ENCODE measurements around the gene PHYKPL. TPM values are rescaled to one million over a fixed set of nuclear protein-coding genes. Genes with fewer than 3 reads are reported as not detected.

Gene PHYKPL
- total RNA-seq, 1 experiment from 2014 or later = 78.2 TPM

DNA sequence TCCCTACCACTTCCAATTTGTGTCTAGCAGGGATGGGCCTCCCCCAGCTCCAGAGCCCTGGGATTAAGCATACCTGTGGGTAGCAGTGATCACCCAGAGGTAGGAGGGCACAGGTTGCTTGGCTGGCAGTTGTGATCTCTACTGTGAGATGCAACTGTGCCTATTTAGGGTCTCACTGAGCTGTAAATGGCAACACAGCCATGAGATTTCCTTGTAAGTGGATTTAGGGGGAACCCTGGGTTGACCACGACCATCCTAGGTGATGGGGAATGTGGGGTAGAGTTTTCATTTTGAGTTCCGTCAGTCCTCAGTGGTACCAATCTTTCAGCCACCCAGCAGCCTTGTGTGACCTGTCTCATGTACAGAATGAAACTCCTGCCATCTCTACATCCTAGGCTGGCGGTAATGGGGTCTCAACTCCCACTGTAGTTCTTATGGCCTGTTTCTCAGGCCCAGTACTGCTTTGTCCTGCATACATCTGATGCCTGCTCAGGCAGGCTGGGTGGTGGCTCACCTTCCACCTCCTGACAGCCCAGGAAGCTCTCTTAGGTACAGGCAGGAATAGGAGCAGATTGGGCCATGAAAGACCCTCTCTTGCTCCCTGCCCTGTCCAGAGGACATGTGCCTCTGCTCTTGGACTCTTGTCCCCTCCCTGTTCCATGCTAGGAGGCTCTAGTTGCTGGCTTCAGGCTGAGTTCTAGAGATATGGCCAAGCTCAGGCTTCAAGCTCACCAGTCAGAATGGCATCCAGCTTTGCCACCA is 20.2 kb downstream of the PHYKPL start:
- Histone ChIP-seq H3K36me3 (ENCODE audit: control insufficient read depth, insufficient read depth, low read length) (peaks cover 14% of the 10 kb centered on the region), H3K4me3 (ENCODE audit: low read depth, low read length) (no peak overlapping the region), H3K9me3 (no peaks in the 10 kb centered on the region), H3K4me1 (no peaks in the 10 kb centered on the region), H3K27me3 (replicated peaks; ENCODE audit: control insufficient read depth, insufficient read depth, low read length) (no peaks in the 10 kb centered on the region)
- no TSS peak for BruUV-seq (replicated peaks)
- Mint-ChIP-seq H3K36me3 (ENCODE audit: insufficient read depth, unreplicated experiment) (peaks cover 98% of the 10 kb centered on the region), H3K27me3 (ENCODE audit: insufficient read depth, unreplicated experiment) (no peaks in the 10 kb centered on the region), H3K4me1 (ENCODE audit: low read depth, unreplicated experiment) (peaks cover 7% of the 10 kb centered on the region), H3K27ac (ENCODE audit: unreplicated experiment) (peak overlapping the region; percentile 18), H3K9me3 (ENCODE audit: unreplicated experiment) (no peaks in the 10 kb centered on the region), H3K4me3 (ENCODE audit: unreplicated experiment) (no peak overlapping the region)
- TF ChIP-seq, protein P1, sequence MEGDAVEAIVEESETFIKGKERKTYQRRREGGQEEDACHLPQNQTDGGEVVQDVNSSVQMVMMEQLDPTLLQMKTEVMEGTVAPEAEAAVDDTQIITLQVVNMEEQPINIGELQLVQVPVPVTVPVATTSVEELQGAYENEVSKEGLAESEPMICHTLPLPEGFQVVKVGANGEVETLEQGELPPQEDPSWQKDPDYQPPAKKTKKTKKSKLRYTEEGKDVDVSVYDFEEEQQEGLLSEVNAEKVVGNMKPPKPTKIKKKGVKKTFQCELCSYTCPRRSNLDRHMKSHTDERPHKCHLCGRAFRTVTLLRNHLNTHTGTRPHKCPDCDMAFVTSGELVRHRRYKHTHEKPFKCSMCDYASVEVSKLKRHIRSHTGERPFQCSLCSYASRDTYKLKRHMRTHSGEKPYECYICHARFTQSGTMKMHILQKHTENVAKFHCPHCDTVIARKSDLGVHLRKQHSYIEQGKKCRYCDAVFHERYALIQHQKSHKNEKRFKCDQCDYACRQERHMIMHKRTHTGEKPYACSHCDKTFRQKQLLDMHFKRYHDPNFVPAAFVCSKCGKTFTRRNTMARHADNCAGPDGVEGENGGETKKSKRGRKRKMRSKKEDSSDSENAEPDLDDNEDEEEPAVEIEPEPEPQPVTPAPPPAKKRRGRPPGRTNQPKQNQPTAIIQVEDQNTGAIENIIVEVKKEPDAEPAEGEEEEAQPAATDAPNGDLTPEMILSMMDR (IDR thresholded peaks at IDR 0.05; ENCODE audit: insufficient read depth in 1 of 2, low read depth in 1 of 2, low read length in 1 of 2, severe bottlenecking in 1 of 2, unreplicated experiment in 1 of 2) = no peak
- no peak for DNase-seq
- intact Hi-C loops (cut with micrococcal nuclease; ENCODE audit: unreplicated experiment) = no loop called here
- POLR2A ChIA-PET = interaction anchor here (1.0 kb wide), 1 partner anchor 8 kb away, joined by 3 read pairs; the partner anchor contains the start of gene HNRNPAB
- CTCF ChIA-PET = no interaction called here

DNA sequence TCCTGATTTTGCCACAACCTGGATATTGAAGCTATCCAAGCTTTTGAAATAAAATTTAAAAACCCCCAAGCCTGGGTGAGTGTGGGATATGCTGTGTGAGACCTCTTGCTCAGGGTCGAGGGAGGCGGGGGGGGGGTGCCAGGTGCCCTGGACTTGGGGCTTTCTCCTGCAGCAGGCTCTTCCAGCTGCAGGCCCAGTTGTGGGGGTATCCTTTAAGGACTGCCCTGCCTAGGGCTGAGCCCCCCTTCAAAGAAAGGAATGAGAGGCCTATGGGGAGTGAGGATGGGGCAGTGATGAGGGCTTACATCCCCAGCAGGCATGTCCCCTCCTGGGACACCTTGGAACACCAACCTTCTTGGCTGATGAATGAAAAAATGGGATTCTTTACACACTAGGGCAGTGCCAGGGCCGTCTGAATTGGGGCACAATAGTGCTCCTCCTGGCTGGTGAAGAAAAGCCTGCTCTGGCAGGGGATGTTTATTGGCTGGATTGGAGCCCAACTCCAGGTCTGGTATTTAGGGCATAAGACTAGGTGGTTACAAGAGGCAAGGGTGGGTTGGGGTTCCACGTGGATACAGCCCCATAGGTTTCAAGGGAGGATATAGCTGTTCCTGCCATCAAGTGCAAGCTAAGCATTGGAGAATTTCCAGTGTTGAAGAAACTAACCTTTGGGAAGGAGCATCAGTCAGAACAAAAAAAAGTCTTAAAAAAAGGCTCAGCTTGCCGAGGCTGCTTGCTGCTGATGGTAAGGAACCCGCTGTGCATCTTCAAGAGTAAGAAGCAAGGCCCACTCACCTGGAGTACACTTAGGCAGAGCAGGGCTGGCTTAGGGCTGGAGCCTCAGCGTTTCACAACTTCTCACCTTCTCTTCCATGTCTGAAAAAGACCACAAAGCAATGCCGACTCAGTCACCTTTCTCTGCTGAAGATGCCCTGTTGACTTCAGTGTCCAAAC is 21.2 kb downstream of the PHYKPL start:
- CTCF ChIA-PET = no interaction called here

DNA sequence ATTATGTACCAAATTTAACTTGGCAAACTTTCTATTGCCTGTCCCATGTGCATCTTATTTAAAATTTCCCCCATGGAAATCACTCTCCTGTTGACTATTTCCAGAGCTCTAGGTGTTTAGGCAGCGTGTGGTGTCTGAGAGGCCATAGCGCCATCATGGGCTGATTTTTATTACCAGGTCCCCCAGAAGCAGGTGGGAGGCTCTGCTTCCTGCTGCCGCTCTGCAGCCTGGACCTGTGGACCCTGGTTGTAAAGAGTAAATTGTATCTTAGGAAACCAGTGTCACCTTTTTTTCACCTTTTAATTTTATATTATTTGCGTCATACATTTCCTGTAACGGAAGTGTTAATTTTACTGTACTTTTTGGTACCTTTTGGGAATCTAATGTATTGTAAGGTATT is 21.9 kb downstream of the PHYKPL start:
- no peaks in the 10 kb centered on the region for H3K27me3 ChIP-seq (replicated peaks; ENCODE audit: control insufficient read depth, insufficient read depth, low read length)
- H3K36me3 ChIP-seq (ENCODE audit: control insufficient read depth, insufficient read depth, low read length) = peaks cover 22% of the 10 kb centered on the region
- H3K27ac Mint-ChIP-seq (ENCODE audit: unreplicated experiment) = peak overlapping the region; percentile 58
- H3K9me3 Mint-ChIP-seq (ENCODE audit: unreplicated experiment) = no peaks in the 10 kb centered on the region
- H3K4me1 Mint-ChIP-seq (ENCODE audit: low read depth, unreplicated experiment) = peaks cover 18% of the 10 kb centered on the region
- H3K4me3 Mint-ChIP-seq (ENCODE audit: unreplicated experiment) = no peak overlapping the region
- peaks cover 98% of the 10 kb centered on the region for H3K36me3 Mint-ChIP-seq (ENCODE audit: insufficient read depth, unreplicated experiment)
- TF ChIP-seq, protein P1 (IDR thresholded peaks at IDR 0.05; ENCODE audit: insufficient read depth in 1 of 2, low read depth in 1 of 2, low read length in 1 of 2, severe bottlenecking in 1 of 2, unreplicated experiment in 1 of 2) = no peak
- no peaks in the 10 kb centered on the region for H3K9me3 ChIP-seq
- ChIA-PET CTCF (no interaction called here), POLR2A (no interaction called here)
- intact Hi-C loops (cut with micrococcal nuclease; ENCODE audit: unreplicated experiment) = no loop called here
- BruUV-seq (replicated peaks) = TSS peak; percentile 8
- H3K4me3 ChIP-seq (ENCODE audit: low read depth, low read length) = no peak overlapping the region
- peaks cover 9% of the 10 kb centered on the region; the same call in 1 of the 2 replicates for H3K4me1 ChIP-seq
- DNase-seq = no peak
- no peaks in the 10 kb centered on the region for H3K27me3 Mint-ChIP-seq (ENCODE audit: insufficient read depth, unreplicated experiment)

More for the DNA sequence above, 21.2 kb downstream of the PHYKPL start:
- no peak overlapping the region for H3K4me3 ChIP-seq (ENCODE audit: low read depth, low read length)
- H3K27me3 ChIP-seq (replicated peaks; ENCODE audit: control insufficient read depth, insufficient read depth, low read length) = no peaks in the 10 kb centered on the region
- intact Hi-C loops (cut with micrococcal nuclease; ENCODE audit: unreplicated experiment) = no loop called here
- Mint-ChIP-seq H3K9me3 (ENCODE audit: unreplicated experiment) (no peaks in the 10 kb centered on the region), H3K4me1 (ENCODE audit: low read depth, unreplicated experiment) (peaks cover 11% of the 10 kb centered on the region), H3K36me3 (ENCODE audit: insufficient read depth, unreplicated experiment) (peaks cover 98% of the 10 kb centered on the region), H3K27me3 (ENCODE audit: insufficient read depth, unreplicated experiment) (no peaks in the 10 kb centered on the region), H3K27ac (ENCODE audit: unreplicated experiment) (peak overlapping the region; percentile 58), H3K4me3 (ENCODE audit: unreplicated experiment) (no peak overlapping the region)
- no peak for DNase-seq
- peaks cover 21% of the 10 kb centered on the region for H3K36me3 ChIP-seq (ENCODE audit: control insufficient read depth, insufficient read depth, low read length)
- H3K4me1 ChIP-seq = peaks cover 6% of the 10 kb centered on the region; the same call in 1 of the 2 replicates
- no TSS peak for BruUV-seq (replicated peaks)
- POLR2A ChIA-PET = no interaction called here
- TF ChIP-seq, protein P1 (IDR thresholded peaks at IDR 0.05; ENCODE audit: insufficient read depth in 1 of 2, low read depth in 1 of 2, low read length in 1 of 2, severe bottlenecking in 1 of 2, unreplicated experiment in 1 of 2) = no peak
- H3K9me3 ChIP-seq = no peaks in the 10 kb centered on the region
